ENCODE results near the gene NFIX.

NFIX gene

GRCh38 chr19:13010992-13011652, 15.8 kb downstream of the NFIX start:
- no peak overlapping the region for H3K4me2 ChIP-seq (ENCODE audit: low read length)
- TF ChIP-seq CTCF (IDR thresholded peaks at IDR 0.05; ENCODE audit: low read depth, low read length) (no peak), EZH2phosphoT487 (IDR thresholded peaks at IDR 0.05; ENCODE audit: low read depth) (no peak)
- peaks cover 10% of the 10 kb centered on the region; the same call in 1 of the 2 replicates for H3K27me3 ChIP-seq (ENCODE audit: low read depth, low read length)
- H2AFZ ChIP-seq (ENCODE audit: low read depth, low read length): no peak overlapping the region
- H3K4me1 ChIP-seq (ENCODE audit: low read length): no peaks in the 10 kb centered on the region
- H4K20me1 ChIP-seq (ENCODE audit: insufficient read depth, low read length): no peaks in the 10 kb centered on the region
- no peak overlapping the region for H3K27ac ChIP-seq (ENCODE audit: low read length)
- no peaks in the 10 kb centered on the region for H3K36me3 ChIP-seq (replicated peaks; ENCODE audit: low read depth, low read length)
- H3K79me2 ChIP-seq (ENCODE audit: low read length): no peaks in the 10 kb centered on the region
- no peaks in the 10 kb centered on the region for H3K9me3 ChIP-seq (ENCODE audit: insufficient read depth, low read length)
- no peak overlapping the region for H3K9ac ChIP-seq (ENCODE audit: low read length)
- H3K4me3 ChIP-seq (ENCODE audit: low read length): no peak overlapping the region

GRCh38 chr19:13011653-13012389, 16.5 kb downstream of the NFIX start:
- H3K4me1 ChIP-seq (ENCODE audit: low read length): peaks cover 7% of the 10 kb centered on the region
- no peaks in the 10 kb centered on the region for H3K79me2 ChIP-seq (ENCODE audit: low read length)
- peaks cover 10% of the 10 kb centered on the region for H3K27me3 ChIP-seq (ENCODE audit: low read depth, low read length)
- TF ChIP-seq CTCF (IDR thresholded peaks at IDR 0.05; ENCODE audit: low read depth, low read length) (no peak), EZH2phosphoT487 (IDR thresholded peaks at IDR 0.05; ENCODE audit: low read depth) (no peak)
- H3K4me2 ChIP-seq (ENCODE audit: low read length): no peak overlapping the region
- no peaks in the 10 kb centered on the region for H3K36me3 ChIP-seq (replicated peaks; ENCODE audit: low read depth, low read length)
- no peak overlapping the region for H3K9ac ChIP-seq (ENCODE audit: low read length)
- no peak overlapping the region for H3K4me3 ChIP-seq (ENCODE audit: low read length)
- no peak overlapping the region for H2AFZ ChIP-seq (ENCODE audit: low read depth, low read length)
- H4K20me1 ChIP-seq (ENCODE audit: insufficient read depth, low read length): no peaks in the 10 kb centered on the region
- H3K27ac ChIP-seq (ENCODE audit: low read length): no peak overlapping the region
- H3K9me3 ChIP-seq (ENCODE audit: insufficient read depth, low read length): no peaks in the 10 kb centered on the region

- Histone ChIP-seq H3K79me2 (ENCODE audit: low read length) (no peaks in the 10 kb centered on the region), H3K4me1 (ENCODE audit: low read length) (peaks cover 12% of the 10 kb centered on the region), H2AFZ (ENCODE audit: low read depth, low read length) (no peak overlapping the region), H3K4me2 (ENCODE audit: low read length) (no peak overlapping the region), H3K36me3 (replicated peaks; ENCODE audit: low read depth, low read length) (no peaks in the 10 kb centered on the region), H3K4me3 (ENCODE audit: low read length) (no peak overlapping the region), H4K20me1 (ENCODE audit: insufficient read depth, low read length) (no peaks in the 10 kb centered on the region), H3K27ac (ENCODE audit: low read length) (no peak overlapping the region), H3K27me3 (ENCODE audit: low read depth, low read length) (peaks cover 10% of the 10 kb centered on the region), H3K9me3 (ENCODE audit: insufficient read depth, low read length) (no peaks in the 10 kb centered on the region), H3K9ac (ENCODE audit: low read length) (no peak overlapping the region)
- no peak for TF ChIP-seq EZH2phosphoT487 (IDR thresholded peaks at IDR 0.05; ENCODE audit: low read depth)
- no peak for TF ChIP-seq CTCF (IDR thresholded peaks at IDR 0.05; ENCODE audit: low read depth, low read length)
Measured at GRCh38 chr19:13012390-13012689, 17.1 kb downstream of the NFIX start.

GRCh38 chr19:13012690-13013608, 17.7 kb downstream of the NFIX start:
- Histone ChIP-seq H4K20me1 (ENCODE audit: insufficient read depth, low read length) (no peaks in the 10 kb centered on the region), H3K27ac (ENCODE audit: low read length) (no peak overlapping the region), H3K36me3 (replicated peaks; ENCODE audit: low read depth, low read length) (no peaks in the 10 kb centered on the region), H2AFZ (ENCODE audit: low read depth, low read length) (no peak overlapping the region), H3K4me3 (ENCODE audit: low read length) (no peak overlapping the region), H3K79me2 (ENCODE audit: low read length) (no peaks in the 10 kb centered on the region), H3K9me3 (ENCODE audit: insufficient read depth, low read length) (no peaks in the 10 kb centered on the region), H3K4me2 (ENCODE audit: low read length) (no peak overlapping the region), H3K4me1 (ENCODE audit: low read length) (peaks cover 17% of the 10 kb centered on the region), H3K9ac (ENCODE audit: low read length) (no peak overlapping the region), H3K27me3 (ENCODE audit: low read depth, low read length) (peaks cover 10% of the 10 kb centered on the region)
- no peak for TF ChIP-seq CTCF (IDR thresholded peaks at IDR 0.05; ENCODE audit: low read depth, low read length)
- TF ChIP-seq EZH2phosphoT487 (IDR thresholded peaks at IDR 0.05; ENCODE audit: low read depth): no peak

Measured in OCI-LY3 (cell line).